Cardiac septum (tissue), 1 donor: ENCODE data around the gene DACH1. TPM values are rescaled to one million over a fixed set of nuclear protein-coding genes. Genes with fewer than 3 reads are reported as not detected.

ENCODE experiments used
- DNase-seq: peaks from one replicate; pipeline ENCODE4 v3.0.0-alpha.2; 2020; ENCODE audit warnings: low spot score
- intact Hi-C: fragments of 100-400 bp; cut with DNase I; formaldehyde crosslinking; loops from one replicate; pipeline ENCODE4 v1.14.0; 2022
- total RNA-seq: library from RNA; stranded (reverse); fragmentation: NEBNext Ultra II Directional; extraction: Animal tissue kit (Norgen Biotek cat#: 25700); gene quantifications from one replicate; pipeline ENCODE4 v1.2.1, GENCODE V29; 2021
- donor health status: DM: no; HTN: no; CAD: no.

The DACH1 gene
- total RNA-seq, 1 donor from 2014 or later = 1.00 TPM

GRCh38 chr13:71610876-71611275 lies 256.1 kb downstream of the DACH1 start:
- no peak for DNase-seq
- intact Hi-C loops = no loop called here

- intact Hi-C loops = no loop called here
- no peak for DNase-seq
Measured at GRCh38 chr13:71609271-71609670, 257.7 kb downstream of the DACH1 start.

- no peak for DNase-seq
- intact Hi-C loops = no loop called here
Measured at GRCh38 chr13:71607575-71607974, 259.4 kb downstream of the DACH1 start.

GRCh38 chr13:71606818-71607217 lies 260.2 kb downstream of the DACH1 start:
- DNase-seq = no peak
- intact Hi-C loops = no loop called here

- intact Hi-C loops = no loop called here
- no peak for DNase-seq
Measured at GRCh38 chr13:71605744-71606143, 261.3 kb downstream of the DACH1 start.

- intact Hi-C loops = no loop called here
- no peak for DNase-seq
Measured at GRCh38 chr13:71603255-71603654, 263.7 kb downstream of the DACH1 start.

GRCh38 chr13:71602344-71602743 lies 264.7 kb downstream of the DACH1 start:
- DNase-seq = no peak
- intact Hi-C loops = no loop called here

- no peak for DNase-seq
- intact Hi-C loops = no loop called here
Measured at GRCh38 chr13:71597150-71597549, 269.9 kb downstream of the DACH1 start.

GRCh38 chr13:71596116-71596515 lies 270.9 kb downstream of the DACH1 start:
- no peak for DNase-seq
- intact Hi-C loops = no loop called here

- intact Hi-C loops = no loop called here
- no peak for DNase-seq
Measured at GRCh38 chr13:71593566-71593965, 273.4 kb downstream of the DACH1 start.

- intact Hi-C loops = no loop called here
- no peak for DNase-seq
Measured at GRCh38 chr13:71591374-71591773, 275.6 kb downstream of the DACH1 start.

GRCh38 chr13:71590654-71591148 lies 276.3 kb downstream of the DACH1 start:
- intact Hi-C loops = no loop called here
- no peak for DNase-seq

- intact Hi-C loops = no loop called here
- no peak for DNase-seq
Measured at GRCh38 chr13:71589032-71589431, 278.0 kb downstream of the DACH1 start.

GRCh38 chr13:71587817-71588216 lies 279.2 kb downstream of the DACH1 start:
- intact Hi-C loops = no loop called here
- DNase-seq = no peak

- intact Hi-C loops = no loop called here
- DNase-seq = no peak
Measured at GRCh38 chr13:71587193-71587592, 279.8 kb downstream of the DACH1 start.

GRCh38 chr13:71583581-71583980 lies 283.4 kb downstream of the DACH1 start:
- intact Hi-C loops = no loop called here
- DNase-seq = no peak

- intact Hi-C loops = no loop called here
Measured at GRCh38 chr13:71580614-71581013, 286.4 kb downstream of the DACH1 start.

GRCh38 chr13:71578048-71578447 lies 289.0 kb downstream of the DACH1 start:
- no peak for DNase-seq
- intact Hi-C loops = no loop called here

More at GRCh38 chr13:71580614-71581013, 286.4 kb downstream of the DACH1 start:
- DNase-seq = no peak

- intact Hi-C loops = no loop called here
- DNase-seq = no peak
Measured at GRCh38 chr13:71577127-71577526, 289.9 kb downstream of the DACH1 start.

- intact Hi-C loops = no loop called here
- no peak for DNase-seq
Measured at GRCh38 chr13:71576571-71576970, 290.4 kb downstream of the DACH1 start.

GRCh38 chr13:71546881-71547280 lies 320.1 kb downstream of the DACH1 start:
- intact Hi-C loops = no loop called here
- DNase-seq = no peak

GRCh38 chr13:71540098-71540497 lies 326.9 kb downstream of the DACH1 start:
- DNase-seq = no peak
- intact Hi-C loops = no loop called here
